ENCODE results near the gene GFER. TPM values are rescaled to one million over a fixed set of nuclear protein-coding genes. Genes with fewer than 3 reads are reported as not detected.

GFER gene
- total RNA-seq, 1 donor from 2014 or later, result 30.0 TPM

DNA sequence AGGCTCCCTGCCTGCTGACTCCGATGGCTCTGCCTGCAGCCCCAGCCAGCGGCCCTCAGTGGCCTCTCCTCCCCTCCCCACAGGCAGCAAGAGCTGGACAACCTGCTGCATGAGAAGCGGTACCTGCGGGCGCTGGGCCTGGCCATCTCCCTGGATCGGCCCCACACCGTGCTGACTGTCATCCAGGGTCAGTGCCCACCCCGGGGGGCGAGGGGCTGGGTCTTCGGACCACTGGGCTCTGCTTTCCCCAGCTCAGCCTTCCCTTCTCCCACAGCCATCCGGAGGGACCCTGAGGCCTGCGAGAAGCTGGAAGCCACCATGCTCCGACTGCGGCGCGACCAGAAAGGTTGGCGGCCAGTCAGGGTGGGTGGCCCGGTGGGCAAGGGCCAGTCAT is 6.1 kb upstream of the GFER start:
- no peak for DNase-seq (ENCODE audit: low spot score)
- H3K27me3 Mint-ChIP-seq (ENCODE audit: unreplicated experiment), result peaks cover 24% of the 10 kb centered on the region
- H3K9me3 Mint-ChIP-seq (ENCODE audit: unreplicated experiment), result no peaks in the 10 kb centered on the region
- H3K4me3 Mint-ChIP-seq (ENCODE audit: unreplicated experiment), result no peak overlapping the region
- no peak overlapping the region for H3K27ac Mint-ChIP-seq (ENCODE audit: unreplicated experiment)
- TF ChIP-seq, protein P1, sequence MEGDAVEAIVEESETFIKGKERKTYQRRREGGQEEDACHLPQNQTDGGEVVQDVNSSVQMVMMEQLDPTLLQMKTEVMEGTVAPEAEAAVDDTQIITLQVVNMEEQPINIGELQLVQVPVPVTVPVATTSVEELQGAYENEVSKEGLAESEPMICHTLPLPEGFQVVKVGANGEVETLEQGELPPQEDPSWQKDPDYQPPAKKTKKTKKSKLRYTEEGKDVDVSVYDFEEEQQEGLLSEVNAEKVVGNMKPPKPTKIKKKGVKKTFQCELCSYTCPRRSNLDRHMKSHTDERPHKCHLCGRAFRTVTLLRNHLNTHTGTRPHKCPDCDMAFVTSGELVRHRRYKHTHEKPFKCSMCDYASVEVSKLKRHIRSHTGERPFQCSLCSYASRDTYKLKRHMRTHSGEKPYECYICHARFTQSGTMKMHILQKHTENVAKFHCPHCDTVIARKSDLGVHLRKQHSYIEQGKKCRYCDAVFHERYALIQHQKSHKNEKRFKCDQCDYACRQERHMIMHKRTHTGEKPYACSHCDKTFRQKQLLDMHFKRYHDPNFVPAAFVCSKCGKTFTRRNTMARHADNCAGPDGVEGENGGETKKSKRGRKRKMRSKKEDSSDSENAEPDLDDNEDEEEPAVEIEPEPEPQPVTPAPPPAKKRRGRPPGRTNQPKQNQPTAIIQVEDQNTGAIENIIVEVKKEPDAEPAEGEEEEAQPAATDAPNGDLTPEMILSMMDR (IDR thresholded peaks at IDR 0.05; ENCODE audit: unreplicated experiment), result no peak
- H3K36me3 Mint-ChIP-seq (ENCODE audit: low read depth, unreplicated experiment), result no peaks in the 10 kb centered on the region
- peaks cover 8% of the 10 kb centered on the region for H3K4me1 Mint-ChIP-seq (ENCODE audit: unreplicated experiment)

DNA sequence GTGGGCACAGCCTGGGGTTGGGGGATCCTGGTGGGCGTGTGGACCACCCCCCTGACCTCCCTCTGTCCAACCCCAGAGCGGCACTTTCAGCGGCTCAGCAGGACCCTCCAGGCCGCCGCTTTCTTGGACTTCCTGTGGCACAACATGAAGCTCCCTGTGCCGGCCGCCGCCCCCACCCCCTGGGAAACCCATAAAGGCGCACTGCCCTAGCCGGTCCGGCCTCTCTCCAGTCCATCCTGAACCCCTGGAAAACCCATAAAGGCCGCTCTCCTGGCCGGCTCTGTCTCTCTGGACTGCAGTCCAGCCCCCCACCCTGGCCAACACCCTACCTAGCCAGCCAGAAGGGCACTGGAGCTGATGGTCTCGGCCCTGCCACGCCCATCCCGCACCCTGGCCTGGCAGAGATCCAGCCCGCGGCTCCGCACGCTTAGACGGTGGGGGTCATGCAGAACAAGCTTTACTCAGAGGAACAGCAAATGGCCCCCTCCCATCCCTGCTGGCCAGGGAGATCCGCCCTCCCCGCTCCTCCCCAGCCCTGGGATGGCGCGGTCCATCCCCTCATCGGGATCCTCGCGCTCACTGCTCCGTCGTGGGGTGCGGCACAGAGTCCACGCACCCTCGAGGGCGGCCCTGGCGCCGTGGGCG is 5.4 kb upstream of the GFER start:
- Mint-ChIP-seq H3K27me3 (ENCODE audit: unreplicated experiment) (peaks cover 25% of the 10 kb centered on the region), H3K27ac (ENCODE audit: unreplicated experiment) (no peak overlapping the region), H3K4me1 (ENCODE audit: unreplicated experiment) (peaks cover 11% of the 10 kb centered on the region), H3K36me3 (ENCODE audit: low read depth, unreplicated experiment) (no peaks in the 10 kb centered on the region), H3K9me3 (ENCODE audit: unreplicated experiment) (no peaks in the 10 kb centered on the region), H3K4me3 (ENCODE audit: unreplicated experiment) (no peak overlapping the region)
- DNase-seq (ENCODE audit: low spot score), result no peak
- TF ChIP-seq, protein P1 (IDR thresholded peaks at IDR 0.05; ENCODE audit: unreplicated experiment), result no peak

DNA sequence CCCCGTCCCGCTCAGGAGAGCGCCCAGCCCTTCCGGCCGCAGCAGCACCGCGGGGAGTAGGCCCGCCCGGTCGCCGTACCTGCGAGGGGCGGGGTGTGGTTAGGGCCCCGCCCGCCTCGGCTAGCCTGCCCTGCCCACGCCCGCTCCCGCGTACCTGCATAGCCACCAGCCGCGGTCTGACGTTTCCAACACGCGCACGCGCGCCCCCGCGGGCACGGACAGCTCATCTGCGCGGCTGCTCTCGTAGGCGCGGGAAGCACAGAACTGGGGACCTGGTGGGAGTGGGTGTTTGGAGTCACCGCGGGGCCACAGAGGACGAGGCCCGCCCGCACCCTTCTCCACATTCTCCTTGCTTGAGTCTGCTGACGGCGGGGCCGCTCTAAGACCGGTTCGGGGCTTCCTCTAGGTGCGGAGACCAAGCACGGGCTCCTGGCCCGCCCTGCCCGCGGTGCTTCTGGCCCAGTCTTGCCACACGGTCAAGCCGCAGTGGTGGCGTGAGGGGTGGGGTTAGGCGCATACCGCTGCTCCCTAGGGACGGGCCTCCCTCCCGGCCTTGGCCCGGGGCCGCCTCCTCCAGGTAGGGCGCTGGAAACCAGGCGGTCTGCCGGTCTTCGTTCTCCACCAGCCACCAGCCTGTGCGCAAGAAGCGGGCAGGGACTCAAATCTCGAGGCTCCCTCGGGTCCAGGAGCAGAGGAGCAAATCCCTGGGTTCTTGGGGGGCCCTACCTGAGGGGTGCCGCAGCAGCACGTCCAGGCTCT is 4.5 kb upstream of the GFER start:
- H3K4me1 Mint-ChIP-seq (ENCODE audit: unreplicated experiment), result peaks cover 11% of the 10 kb centered on the region
- peaks cover 25% of the 10 kb centered on the region for H3K27me3 Mint-ChIP-seq (ENCODE audit: unreplicated experiment)
- H3K36me3 Mint-ChIP-seq (ENCODE audit: low read depth, unreplicated experiment), result no peaks in the 10 kb centered on the region
- no peak overlapping the region for H3K27ac Mint-ChIP-seq (ENCODE audit: unreplicated experiment)
- DNase-seq (ENCODE audit: low spot score), result no peak
- TF ChIP-seq, protein P1 (IDR thresholded peaks at IDR 0.05; ENCODE audit: unreplicated experiment), result no peak
- H3K4me3 Mint-ChIP-seq (ENCODE audit: unreplicated experiment), result no peak overlapping the region
- H3K9me3 Mint-ChIP-seq (ENCODE audit: unreplicated experiment), result no peaks in the 10 kb centered on the region

DNA sequence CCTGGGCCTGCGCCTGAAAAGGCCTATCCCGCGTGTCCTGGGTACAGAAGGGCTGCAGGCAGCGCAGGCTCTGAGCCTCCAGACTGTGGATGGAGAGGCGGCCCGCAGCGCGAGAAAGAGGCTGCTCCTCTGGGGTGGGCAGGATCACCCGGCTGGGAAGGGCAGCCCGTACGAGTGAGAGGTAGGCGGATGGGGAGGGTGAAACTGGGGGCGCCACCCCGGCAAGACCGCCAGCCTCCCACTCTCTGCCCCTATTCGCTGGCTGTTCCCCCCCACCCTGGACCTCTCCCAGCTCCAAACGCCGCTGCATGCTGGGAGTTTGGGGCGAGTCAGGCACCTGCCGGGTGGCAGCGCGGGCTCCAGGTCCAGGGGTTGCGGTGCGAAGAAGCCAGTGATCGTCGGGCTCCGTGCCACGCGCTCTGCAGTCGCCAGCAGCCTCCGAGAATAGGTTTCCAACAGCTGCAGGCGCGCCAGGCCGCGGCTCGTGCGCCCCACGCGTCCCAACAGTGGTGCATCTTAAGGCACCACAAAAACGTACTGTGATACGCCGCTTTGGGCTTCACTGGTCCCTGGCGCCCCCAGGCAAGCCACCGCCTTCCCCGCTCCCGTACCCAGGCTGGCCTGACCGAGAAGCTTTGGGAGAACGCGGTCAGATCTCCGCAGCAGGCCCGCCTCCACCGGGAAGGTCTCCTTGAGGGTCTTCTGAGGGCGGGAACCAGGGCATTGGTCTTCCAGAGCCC is 3.8 kb upstream of the GFER start:
- DNase-seq (ENCODE audit: low spot score), result no peak
- H3K4me3 Mint-ChIP-seq (ENCODE audit: unreplicated experiment), result no peak overlapping the region
- H3K27me3 Mint-ChIP-seq (ENCODE audit: unreplicated experiment), result peaks cover 28% of the 10 kb centered on the region

More for the DNA sequence above, 3.8 kb upstream of the GFER start:
- peaks cover 14% of the 10 kb centered on the region for H3K4me1 Mint-ChIP-seq (ENCODE audit: unreplicated experiment)
- no peaks in the 10 kb centered on the region for H3K9me3 Mint-ChIP-seq (ENCODE audit: unreplicated experiment)
- no peaks in the 10 kb centered on the region for H3K36me3 Mint-ChIP-seq (ENCODE audit: low read depth, unreplicated experiment)
- TF ChIP-seq, protein P1 (IDR thresholded peaks at IDR 0.05; ENCODE audit: unreplicated experiment), result no peak
- H3K27ac Mint-ChIP-seq (ENCODE audit: unreplicated experiment), result no peak overlapping the region
